A673 (cell line): ENCODE measurements around the gene CLN6. TPM values are rescaled to one million over a fixed set of nuclear protein-coding genes. Genes with fewer than 3 reads are reported as not detected.
"Not testable (repeated sequence)": the region's sequence is repeated elsewhere in the genome, so short reads cannot be mapped to it uniquely, and the experiment has no call there.

Experiments
- BruUV-seq: library from RNA; stranded (reverse); fragments of 400-500 nt; replicated peaks from 2 replicates; lab custom pipeline; 2021; lab: Mats Ljungman, UMichigan
- CTCF ChIA-PET: fragments of 300-600 bp; sonication (Branson Sonifier 250); formaldehyde crosslinking; loops from one replicate; lab custom pipeline; 2022; ENCODE audit warnings: antibody characterized with exemption; lab: Charles Lee
- POLR2A ChIA-PET: fragments of 300-600 bp; sonication (Branson Sonifier 250); formaldehyde crosslinking; loops from one replicate; lab custom pipeline; 2022; ENCODE audit warnings: antibody characterized with exemption; ENCODE audit not compliant: low non-redundant PET; lab: Charles Lee
- DNase-seq: peaks from one replicate; pipeline ENCODE4 v3.0.0-alpha.2; 2015; ENCODE audit warnings: low spot score
- H3K27ac ChIP-seq: fragments of 200-600 bp; sonication (generic); 2 replicates; pipeline ENCODE4 v1.5.1; 2016; ENCODE audit warnings: mixed run types, low read depth, mild to moderate bottlenecking, mixed read lengths, antibody characterized with exemption, low read length; ENCODE audit not compliant: poor library complexity, severe bottlenecking
- H3K27me3 ChIP-seq: fragments of 200-600 bp; sonication (generic); replicated peaks from 2 replicates; pipeline ENCODE4 v1.6.1; 2017; ENCODE audit warnings: mixed run types, low read depth, mild to moderate bottlenecking, mixed read lengths, antibody characterized with exemption, low read length; ENCODE audit not compliant: insufficient read depth, poor library complexity
- H3K36me3 ChIP-seq: fragments of 200-600 bp; sonication (generic); 2 replicates; pipeline ENCODE4 v1.6.1; 2016; ENCODE audit warnings: mixed run types, mild to moderate bottlenecking, mixed read lengths, antibody characterized with exemption, low read length; ENCODE audit not compliant: insufficient read depth, poor library complexity, severe bottlenecking
- H3K4me1 ChIP-seq: fragments of 200-600 bp; sonication (generic); 2 replicates; pipeline ENCODE4 v1.6.1; 2017; ENCODE audit warnings: mixed run types, mild to moderate bottlenecking, mixed read lengths, antibody characterized with exemption, low read length; ENCODE audit not compliant: insufficient read depth, poor library complexity, severe bottlenecking
- H3K4me3 ChIP-seq: fragments of 200-600 bp; sonication (generic); 2 replicates; pipeline ENCODE4 v1.5.1; 2016; ENCODE audit warnings: low read depth, mixed run types, mild to moderate bottlenecking, mixed read lengths, low read length; ENCODE audit not compliant: poor library complexity, severe bottlenecking
- H3K9me3 ChIP-seq: fragments of 200-600 bp; sonication (generic); 2 replicates; pipeline ENCODE4 v1.6.1; 2016; ENCODE audit warnings: mixed run types, low read depth, mild to moderate bottlenecking, mixed read lengths, antibody characterized with exemption, low read length; ENCODE audit not compliant: poor library complexity, severe bottlenecking
- EZH2 ChIP-seq: fragments of 200-600 bp; sonication (generic); IDR thresholded peaks from 2 replicates; pipeline ENCODE4 v1.6.1; 2017; ENCODE audit warnings: borderline replicate concordance, low read depth, mild to moderate bottlenecking, mixed read lengths, antibody characterized with exemption, low read length; ENCODE audit not compliant: poor library complexity, severe bottlenecking
- intact Hi-C: fragments of 100-400 bp; cut with micrococcal nuclease; formaldehyde crosslinking; loops from one replicate; pipeline ENCODE4 v1.10.0; 2022; ENCODE audit not compliant: unreplicated experiment
- total RNA-seq: library from RNA; stranded (reverse); gene quantifications from 2 replicates; pipeline ENCODE4 v1.2.3, GENCODE V29; 2021
- TF ChIP-seq, protein P1 (sequence below): fragments of 300-800, 200-600 bp; sonication (generic); conservative IDR thresholded peaks from 2 replicates; pipeline ENCODE4 v1.5.1; 2017; ENCODE audit warnings: low read depth, mild to moderate bottlenecking, antibody characterized with exemption, low read length, moderate library complexity, mixed read lengths

Gene CLN6
- total RNA-seq, 1 experiment from 2014 or later = 84.7 TPM

DNA sequence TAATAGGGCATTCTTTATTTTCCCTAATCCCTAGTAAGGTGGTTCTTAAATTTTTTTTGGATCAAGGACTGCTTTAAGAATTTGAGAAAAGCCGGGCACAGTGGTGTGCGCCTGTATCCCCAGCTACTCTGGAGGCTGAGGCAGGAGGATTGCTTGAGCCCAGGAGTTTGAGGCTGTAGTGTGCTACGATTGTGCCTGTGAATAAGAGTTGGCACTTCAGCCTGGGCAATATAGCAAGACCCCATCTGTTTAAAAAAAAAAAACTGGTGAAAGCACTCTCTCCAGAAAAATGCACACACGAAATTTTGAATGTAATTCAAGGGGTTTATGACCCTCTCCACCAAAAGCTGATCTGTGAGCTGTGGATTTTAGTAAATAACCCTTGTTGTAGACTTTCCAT, 56.4 kb downstream of the CLN6 start:
- BruUV-seq = no TSS peak
- TF ChIP-seq, protein P1, sequence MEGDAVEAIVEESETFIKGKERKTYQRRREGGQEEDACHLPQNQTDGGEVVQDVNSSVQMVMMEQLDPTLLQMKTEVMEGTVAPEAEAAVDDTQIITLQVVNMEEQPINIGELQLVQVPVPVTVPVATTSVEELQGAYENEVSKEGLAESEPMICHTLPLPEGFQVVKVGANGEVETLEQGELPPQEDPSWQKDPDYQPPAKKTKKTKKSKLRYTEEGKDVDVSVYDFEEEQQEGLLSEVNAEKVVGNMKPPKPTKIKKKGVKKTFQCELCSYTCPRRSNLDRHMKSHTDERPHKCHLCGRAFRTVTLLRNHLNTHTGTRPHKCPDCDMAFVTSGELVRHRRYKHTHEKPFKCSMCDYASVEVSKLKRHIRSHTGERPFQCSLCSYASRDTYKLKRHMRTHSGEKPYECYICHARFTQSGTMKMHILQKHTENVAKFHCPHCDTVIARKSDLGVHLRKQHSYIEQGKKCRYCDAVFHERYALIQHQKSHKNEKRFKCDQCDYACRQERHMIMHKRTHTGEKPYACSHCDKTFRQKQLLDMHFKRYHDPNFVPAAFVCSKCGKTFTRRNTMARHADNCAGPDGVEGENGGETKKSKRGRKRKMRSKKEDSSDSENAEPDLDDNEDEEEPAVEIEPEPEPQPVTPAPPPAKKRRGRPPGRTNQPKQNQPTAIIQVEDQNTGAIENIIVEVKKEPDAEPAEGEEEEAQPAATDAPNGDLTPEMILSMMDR = no peak
- no peak for TF ChIP-seq EZH2
- no peak for DNase-seq
- no peaks in the 10 kb centered on the region for H3K4me1 ChIP-seq
- ChIA-PET POLR2A (no interaction called here), CTCF (no interaction called here)
- H3K9me3 ChIP-seq = no peaks in the 10 kb centered on the region
- H3K27ac ChIP-seq = no peak overlapping the region
- H3K27me3 ChIP-seq = no peaks in the 10 kb centered on the region
- intact Hi-C loops = no loop called here
- H3K4me3 ChIP-seq = no peak overlapping the region
- H3K36me3 ChIP-seq = peaks cover 12% of the 10 kb centered on the region

DNA sequence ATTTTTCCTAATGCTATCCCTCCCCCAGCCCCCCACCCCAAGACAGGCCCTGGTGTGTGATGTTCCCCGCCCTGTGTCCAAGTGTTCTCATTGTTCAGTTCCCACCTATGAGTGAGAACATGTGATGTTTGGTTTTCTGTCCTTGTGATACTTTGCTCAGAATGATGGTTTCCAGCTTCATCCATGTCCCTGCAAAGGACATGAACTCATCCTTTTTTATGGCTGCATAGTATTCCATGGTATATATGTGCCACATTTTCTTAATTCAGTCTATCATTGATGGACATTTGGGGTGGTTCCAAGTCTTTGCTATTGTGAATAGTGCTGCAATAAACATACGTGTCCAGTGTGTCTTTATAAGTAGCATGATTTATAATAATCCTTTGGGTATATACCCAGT, 57.5 kb downstream of the CLN6 start:
- intact Hi-C loops, CTCF ChIA-PET, BruUV-seq, H3K4me3 ChIP-seq, POLR2A ChIA-PET, H3K27me3 ChIP-seq, DNase-seq, H3K9me3 ChIP-seq, H3K4me1 ChIP-seq, H3K27ac ChIP-seq: not testable (repeated sequence)
- H3K36me3 ChIP-seq = peaks cover 12% of the 10 kb centered on the region

DNA sequence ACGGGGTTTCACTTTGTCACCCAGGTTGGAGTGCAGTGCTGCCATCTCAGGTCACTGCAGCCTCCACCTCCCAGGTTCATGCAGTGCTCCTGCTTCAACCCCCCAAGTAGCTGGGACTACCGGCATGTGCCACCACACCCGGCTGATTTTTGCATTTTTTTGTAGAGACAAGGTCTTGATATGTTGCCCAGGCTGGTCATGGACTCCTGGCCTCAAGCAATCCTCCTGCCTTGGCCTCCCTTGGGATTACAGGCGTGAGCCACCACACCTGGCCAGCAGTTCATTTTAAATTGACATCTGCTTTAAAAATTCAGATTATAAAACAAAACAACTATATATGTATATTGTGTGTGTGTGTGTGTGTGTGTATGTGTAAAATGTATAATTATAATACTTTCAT, 62.7 kb downstream of the CLN6 start:
- CTCF ChIA-PET = no interaction called here
- Histone ChIP-seq H3K27ac (no peak overlapping the region), H3K9me3 (no peaks in the 10 kb centered on the region), H3K4me1 (no peaks in the 10 kb centered on the region), H3K27me3 (no peaks in the 10 kb centered on the region), H3K36me3 (peaks cover 4% of the 10 kb centered on the region), H3K4me3 (no peak overlapping the region)
- POLR2A ChIA-PET = no interaction called here
- no TSS peak for BruUV-seq
- DNase-seq = no peak
- intact Hi-C loops = no loop called here
- TF ChIP-seq, protein P1 = no peak
- TF ChIP-seq EZH2 = no peak

DNA sequence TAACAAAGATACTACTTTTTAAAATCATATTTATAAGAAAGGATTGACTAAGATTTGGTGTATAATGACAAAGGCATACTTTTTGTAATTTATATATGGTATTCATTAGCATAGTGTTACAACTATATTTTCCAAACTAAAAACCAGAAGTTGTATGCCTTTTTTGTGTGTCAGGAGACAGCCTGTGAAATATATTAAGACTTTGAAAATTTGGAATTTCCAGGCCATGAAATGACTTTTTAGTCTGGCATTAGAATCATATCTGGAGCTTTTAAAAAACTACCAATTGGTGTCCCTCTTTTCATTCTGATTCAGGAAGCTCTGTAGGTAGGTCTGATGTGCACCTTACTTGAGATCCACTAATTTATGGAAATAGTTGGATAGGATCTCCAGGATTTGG, 66.3 kb downstream of the CLN6 start:
- peaks cover 4% of the 10 kb centered on the region for H3K36me3 ChIP-seq
- ChIA-PET POLR2A (interaction anchor here (0.5 kb wide), 1 partner anchor 922 kb away, joined by 32 read pairs; no protein-coding TSS in a partner anchor), CTCF (no interaction called here)
- H3K27ac ChIP-seq = no peak overlapping the region
- BruUV-seq = no TSS peak
- H3K4me3 ChIP-seq = no peak overlapping the region
- DNase-seq = no peak
- no peaks in the 10 kb centered on the region for H3K9me3 ChIP-seq
- no peaks in the 10 kb centered on the region for H3K4me1 ChIP-seq
- no peaks in the 10 kb centered on the region for H3K27me3 ChIP-seq
- TF ChIP-seq, protein P1 = no peak
- TF ChIP-seq EZH2 = no peak
- intact Hi-C loops = no loop called here
